Measurements from ENCODE around the gene DNHD1.

DNA sequence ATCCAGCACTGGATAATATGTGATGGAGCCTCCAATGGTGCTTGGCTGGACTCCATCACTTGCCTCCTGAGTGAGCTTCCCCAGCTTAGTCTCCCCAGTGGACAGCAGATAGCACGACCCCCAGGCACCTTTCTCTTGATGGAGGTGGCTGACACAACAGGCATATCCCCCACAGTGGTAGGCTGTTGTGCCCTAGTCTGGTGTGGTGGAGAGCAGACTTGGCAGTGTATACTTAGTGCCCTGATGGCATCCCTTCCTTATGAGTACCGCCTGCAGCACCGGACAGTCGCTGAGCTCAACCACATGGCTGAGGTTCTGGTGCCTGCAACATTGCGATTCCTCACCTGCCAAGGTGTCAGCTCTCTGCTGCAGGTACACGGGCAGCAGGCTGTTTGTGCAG is 50.1 kb downstream of the DNHD1 start:
- no peak for TF ChIP-seq POLR2A (IDR thresholded peaks at IDR 0.05; ENCODE audit: low read depth, low read length)
- no peak for TF ChIP-seq TAF1 (IDR thresholded peaks at IDR 0.05; ENCODE audit: borderline replicate concordance, low read depth, low read length)

Measured in GM12892 (cell line).